Parathyroid adenoma (tissue), 2 donors: ENCODE data around the gene DOLPP1.

ENCODE experiments used
- H2AFZ ChIP-seq: fragments of 300-600 bp; sonication (generic); one replicate; pipeline ENCODE4 v1.7.0; 2017; ENCODE audit warnings: antibody characterized with exemption, mild to moderate bottlenecking
- H3K27ac ChIP-seq: fragments of 300-600 bp; sonication (generic); one replicate; pipeline ENCODE4 v1.7.0; 2017
- H3K27me3 ChIP-seq: fragments of 300-600 bp; sonication (generic); one replicate; pipeline ENCODE4 v1.7.0; 2017; ENCODE audit warnings: low read length; ENCODE audit not compliant: control insufficient read depth, insufficient read depth
- H3K36me3 ChIP-seq: fragments of 300-600 bp; sonication (generic); one replicate; pipeline ENCODE4 v1.7.0; 2017; ENCODE audit warnings: low read length; ENCODE audit not compliant: control insufficient read depth, insufficient read depth
- H3K4me1 ChIP-seq: fragments of 300-600 bp; sonication (generic); one replicate; pipeline ENCODE4 v1.7.0; 2017; ENCODE audit warnings: control low read depth
- H3K4me2 ChIP-seq: fragments of 300-600 bp; sonication (generic); one replicate; pipeline ENCODE4 v1.7.0; 2017; ENCODE audit warnings: low read length
- H3K4me3 ChIP-seq: fragments of 300-600 bp; sonication (generic); one replicate; pipeline ENCODE4 v1.7.0; 2017; ENCODE audit warnings: low read depth, low read length
- H3K79me2 ChIP-seq: fragments of 300-600 bp; sonication (generic); one replicate; pipeline ENCODE4 v1.7.0; 2017; ENCODE audit warnings: control low read depth
- H3K9ac ChIP-seq: fragments of 300-600 bp; sonication (generic); one replicate; pipeline ENCODE4 v1.7.0; 2017; ENCODE audit warnings: mild to moderate bottlenecking
- H3K9me3 ChIP-seq: fragments of 300-600 bp; sonication (generic); one replicate; pipeline ENCODE4 v1.7.0; 2017; ENCODE audit warnings: low read length; ENCODE audit not compliant: control insufficient read depth
- CTCF ChIP-seq: fragments of 300-600 bp; sonication (generic); IDR thresholded peaks from one replicate; pipeline ENCODE4 v1.7.0; 2017; ENCODE audit warnings: antibody characterized with exemption, mild to moderate bottlenecking
- donor health status: primary hyperparathyroidism.

DOLPP1 gene

GRCh38 chr9:129063061-129063460, 17.9 kb upstream of the DOLPP1 start:
- Histone ChIP-seq H3K27me3 (no peaks in the 10 kb centered on the region), H3K9ac (no peak overlapping the region), H2AFZ (no peak overlapping the region), H3K27ac (no peak overlapping the region), H3K4me3 (no peak overlapping the region), H3K9me3 (no peaks in the 10 kb centered on the region), H3K79me2 (no peaks in the 10 kb centered on the region), H3K4me2 (no peak overlapping the region), H3K36me3 (no peaks in the 10 kb centered on the region), H3K4me1 (no peaks in the 10 kb centered on the region)
- no peak for TF ChIP-seq CTCF

GRCh38 chr9:129064499-129064908, 16.4 kb upstream of the DOLPP1 start:
- Histone ChIP-seq H3K9me3 (no peaks in the 10 kb centered on the region), H3K27me3 (no peaks in the 10 kb centered on the region), H3K27ac (no peak overlapping the region), H3K79me2 (no peaks in the 10 kb centered on the region), H3K36me3 (no peaks in the 10 kb centered on the region), H3K4me1 (no peaks in the 10 kb centered on the region), H3K9ac (no peak overlapping the region), H2AFZ (no peak overlapping the region), H3K4me2 (no peak overlapping the region), H3K4me3 (no peak overlapping the region)
- TF ChIP-seq CTCF, result no peak

- no peak overlapping the region for H3K27ac ChIP-seq
- no peaks in the 10 kb centered on the region for H3K36me3 ChIP-seq
- no peaks in the 10 kb centered on the region for H3K27me3 ChIP-seq
- H3K79me2 ChIP-seq, result no peaks in the 10 kb centered on the region
- H3K4me2 ChIP-seq, result no peak overlapping the region
- no peaks in the 10 kb centered on the region for H3K4me1 ChIP-seq
- TF ChIP-seq CTCF, result no peak
- H3K4me3 ChIP-seq, result no peak overlapping the region
- no peak overlapping the region for H2AFZ ChIP-seq
- no peaks in the 10 kb centered on the region for H3K9me3 ChIP-seq
- no peak overlapping the region for H3K9ac ChIP-seq
Observed at GRCh38 chr9:129068110-129068509, 12.8 kb upstream of the DOLPP1 start.

- no peak overlapping the region for H3K4me2 ChIP-seq
- no peaks in the 10 kb centered on the region for H3K4me1 ChIP-seq
- no peaks in the 10 kb centered on the region for H3K36me3 ChIP-seq
- no peaks in the 10 kb centered on the region for H3K27me3 ChIP-seq
- H3K79me2 ChIP-seq, result no peaks in the 10 kb centered on the region
- no peaks in the 10 kb centered on the region for H3K9me3 ChIP-seq
- H3K4me3 ChIP-seq, result no peak overlapping the region
- TF ChIP-seq CTCF, result no peak
- no peak overlapping the region for H3K27ac ChIP-seq
- no peak overlapping the region for H2AFZ ChIP-seq
- H3K9ac ChIP-seq, result no peak overlapping the region
Observed at GRCh38 chr9:129068990-129069861, 11.7 kb upstream of the DOLPP1 start.
